ES-I3 (cell line): ENCODE measurements around the gene MCC.

Source experiments
- H3K36me3 ChIP-seq: 2 replicates; pipeline ENCODE4 v1.6.1; 2013; ENCODE audit warnings: mild to moderate bottlenecking, low read length, control low read depth, moderate library complexity; ENCODE audit not compliant: insufficient read depth
- H3K4me1 ChIP-seq: 2 replicates; pipeline ENCODE4 v1.6.1; 2013; ENCODE audit warnings: mild to moderate bottlenecking, control low read depth, low read length; ENCODE audit not compliant: insufficient read depth
- H3K9ac ChIP-seq: 2 replicates; pipeline ENCODE4 v1.6.1; 2013; ENCODE audit warnings: low read depth, mild to moderate bottlenecking, low read length, moderate library complexity
- H3K9me3 ChIP-seq: 2 replicates; pipeline ENCODE4 v1.6.1; 2013; ENCODE audit warnings: mild to moderate bottlenecking, low read length, moderate library complexity; ENCODE audit not compliant: control insufficient read depth, insufficient read depth

The MCC gene

GRCh38 chr5:113123618-113124017 lies 364.6 kb downstream of the MCC start:
- peaks cover 4% of the 10 kb centered on the region for H3K4me1 ChIP-seq
- H3K9me3 ChIP-seq, result no peaks in the 10 kb centered on the region; the same call in 1 of the 2 replicates
- no peak overlapping the region for H3K9ac ChIP-seq
- no peaks in the 10 kb centered on the region for H3K36me3 ChIP-seq

DNA sequence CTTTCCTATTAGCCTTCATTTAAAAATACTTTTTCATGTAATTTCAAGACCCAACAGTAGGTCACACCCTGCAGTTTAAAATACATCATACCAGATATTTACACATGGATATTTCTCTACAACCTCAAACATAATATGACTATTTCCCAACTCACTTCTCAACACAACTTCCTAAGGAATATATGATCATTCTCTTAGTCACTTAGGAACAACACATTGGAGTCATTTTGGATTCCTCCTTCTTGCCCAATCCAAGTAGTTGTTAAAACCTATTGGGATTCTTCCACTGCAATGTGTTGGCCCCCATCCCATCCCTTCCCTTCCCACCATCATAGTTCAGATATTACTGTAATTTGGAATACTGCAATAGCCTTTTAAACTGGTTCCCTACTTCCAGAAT lies 366.2 kb downstream of the MCC start:
- Histone ChIP-seq H3K9ac (no peak overlapping the region), H3K9me3 (no peaks in the 10 kb centered on the region; the same call in 1 of the 2 replicates), H3K4me1 (peaks cover 4% of the 10 kb centered on the region; the same call in 1 of the 2 replicates), H3K36me3 (no peaks in the 10 kb centered on the region; the same call in 1 of the 2 replicates)

- Histone ChIP-seq H3K9me3 (no peaks in the 10 kb centered on the region), H3K36me3 (no peaks in the 10 kb centered on the region; the same call in 1 of the 2 replicates), H3K9ac (no peak overlapping the region), H3K4me1 (no peaks in the 10 kb centered on the region)
Observed at GRCh38 chr5:113119246-113119924, 368.9 kb downstream of the MCC start.

GRCh38 chr5:113118765-113119164 lies 369.5 kb downstream of the MCC start:
- H3K9ac ChIP-seq, result no peak overlapping the region
- H3K9me3 ChIP-seq, result no peaks in the 10 kb centered on the region

DNA sequence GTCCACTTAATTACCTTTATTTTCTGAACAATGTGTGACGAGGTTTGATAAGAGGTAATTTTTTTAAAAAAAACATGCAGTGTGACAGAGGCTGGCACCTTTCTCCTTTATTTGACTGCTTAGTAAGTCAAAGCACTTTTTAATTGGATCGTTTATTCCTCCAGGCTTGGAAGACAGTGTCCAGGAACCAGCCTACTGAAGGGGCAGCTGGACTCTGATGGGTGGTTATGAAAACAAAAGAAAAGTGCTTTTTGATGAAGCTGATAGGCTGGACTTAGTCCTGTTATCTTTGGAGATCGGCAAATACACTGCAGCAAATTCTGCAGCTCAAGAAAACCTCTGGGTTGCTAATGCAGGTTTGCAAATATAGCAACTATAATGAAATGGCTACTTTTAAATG lies 370.0 kb downstream of the MCC start:
- Histone ChIP-seq H3K9ac (no peak overlapping the region), H3K4me1 (no peaks in the 10 kb centered on the region), H3K36me3 (no peaks in the 10 kb centered on the region; the same call in none of the 2 replicates), H3K9me3 (no peaks in the 10 kb centered on the region)

More at GRCh38 chr5:113118765-113119164, 369.5 kb downstream of the MCC start:
- Histone ChIP-seq H3K4me1 (no peaks in the 10 kb centered on the region), H3K36me3 (no peaks in the 10 kb centered on the region; the same call in none of the 2 replicates)

DNA sequence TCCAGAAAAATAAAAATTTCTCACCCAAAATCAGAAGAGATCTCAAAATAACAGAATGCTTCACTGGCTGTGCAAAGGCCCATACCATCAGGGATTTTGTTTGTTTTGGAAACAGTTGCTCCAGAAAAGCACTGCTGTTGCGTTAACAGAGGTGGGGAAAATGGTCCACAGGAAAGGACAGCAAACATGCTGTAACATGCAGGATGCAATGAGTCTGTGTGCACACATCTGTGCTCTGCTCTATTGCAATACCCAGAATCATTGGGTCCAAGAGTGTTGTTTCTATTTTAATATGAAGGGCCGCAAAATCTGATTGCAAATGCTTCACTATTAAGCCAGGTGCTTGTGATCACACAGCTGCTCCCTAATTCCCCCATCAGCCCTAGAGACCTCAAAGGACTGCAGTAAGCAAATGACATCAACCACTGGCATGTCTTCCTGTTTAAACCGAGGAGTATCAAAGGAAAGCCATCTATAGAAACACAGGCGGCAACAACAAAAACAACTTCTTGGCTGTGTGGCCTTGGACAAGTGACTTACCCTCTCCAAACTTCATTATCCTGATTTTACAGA lies 370.6 kb downstream of the MCC start:
- no peaks in the 10 kb centered on the region for H3K4me1 ChIP-seq
- H3K36me3 ChIP-seq, result no peaks in the 10 kb centered on the region; the same call in none of the 2 replicates
- H3K9me3 ChIP-seq, result no peaks in the 10 kb centered on the region
- H3K9ac ChIP-seq, result no peak overlapping the region

DNA sequence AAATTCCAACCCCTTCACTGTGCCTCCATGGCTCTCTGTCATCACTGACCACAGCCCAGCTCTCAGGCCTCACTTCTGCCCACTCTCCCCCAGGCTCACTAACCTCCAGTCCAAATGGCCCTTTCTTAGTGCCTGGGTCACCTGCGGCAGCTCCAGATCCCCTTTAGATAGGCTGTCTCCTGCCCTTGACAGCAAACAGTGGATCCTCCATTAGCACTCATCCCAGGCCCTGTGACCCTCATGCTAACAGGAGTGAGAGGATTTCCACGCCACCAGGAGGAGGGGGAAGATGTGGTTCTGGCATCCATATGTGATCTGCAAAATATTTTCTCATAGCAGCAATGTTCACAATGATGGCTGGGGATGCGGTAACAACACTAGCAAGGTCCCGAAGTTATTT lies 372.3 kb downstream of the MCC start:
- Histone ChIP-seq H3K4me1 (no peaks in the 10 kb centered on the region), H3K9me3 (no peaks in the 10 kb centered on the region), H3K36me3 (no peaks in the 10 kb centered on the region; the same call in none of the 2 replicates), H3K9ac (no peak overlapping the region)

DNA sequence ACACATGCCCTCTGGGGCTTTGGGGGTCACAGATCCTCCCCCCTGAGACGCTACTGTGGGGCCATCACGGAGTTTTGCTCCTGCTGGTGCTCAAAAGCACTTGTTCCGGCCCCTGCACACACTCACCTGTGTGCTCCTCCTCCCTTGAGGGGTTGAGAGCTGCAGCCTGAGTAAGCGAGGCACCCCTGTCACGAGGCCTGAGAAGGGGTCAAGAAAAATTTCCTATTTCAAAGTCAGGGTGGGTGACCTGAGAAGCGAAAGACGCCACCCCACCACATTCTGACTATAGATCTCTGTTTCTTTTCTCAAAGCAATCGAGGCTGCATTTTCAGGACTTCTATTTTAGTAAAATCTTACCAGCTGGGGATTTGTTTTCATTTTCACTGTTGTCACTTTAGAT lies 373.2 kb downstream of the MCC start:
- Histone ChIP-seq H3K36me3 (no peaks in the 10 kb centered on the region; the same call in none of the 2 replicates), H3K9ac (no peak overlapping the region), H3K9me3 (no peaks in the 10 kb centered on the region), H3K4me1 (no peaks in the 10 kb centered on the region)

DNA sequence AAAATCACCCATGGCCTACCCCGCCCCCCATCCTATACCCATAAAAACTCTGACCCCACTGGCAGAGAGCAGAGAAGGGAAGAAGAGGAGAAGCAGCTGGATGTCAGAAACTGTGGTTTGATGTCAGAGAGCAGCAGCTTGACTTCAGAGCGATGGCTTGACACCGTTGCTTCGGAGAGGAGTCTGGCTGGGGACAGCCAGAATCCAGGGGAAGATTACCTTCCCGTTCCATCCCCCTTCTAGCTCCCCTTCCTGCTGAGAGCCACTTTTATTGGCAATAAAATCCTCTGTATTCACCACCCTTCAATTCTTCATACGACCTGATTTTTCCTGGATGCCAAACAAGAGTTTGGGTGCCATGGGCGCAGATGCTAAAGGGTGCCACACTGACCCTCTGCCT lies 373.7 kb downstream of the MCC start:
- no peak overlapping the region for H3K9ac ChIP-seq
- H3K9me3 ChIP-seq, result no peaks in the 10 kb centered on the region
- no peaks in the 10 kb centered on the region; the same call in none of the 2 replicates for H3K36me3 ChIP-seq
- no peaks in the 10 kb centered on the region for H3K4me1 ChIP-seq

GRCh38 chr5:113112435-113112834 lies 375.8 kb downstream of the MCC start:
- Histone ChIP-seq H3K9me3 (no peaks in the 10 kb centered on the region), H3K4me1 (no peaks in the 10 kb centered on the region), H3K36me3 (no peaks in the 10 kb centered on the region; the same call in 1 of the 2 replicates), H3K9ac (no peak overlapping the region)

DNA sequence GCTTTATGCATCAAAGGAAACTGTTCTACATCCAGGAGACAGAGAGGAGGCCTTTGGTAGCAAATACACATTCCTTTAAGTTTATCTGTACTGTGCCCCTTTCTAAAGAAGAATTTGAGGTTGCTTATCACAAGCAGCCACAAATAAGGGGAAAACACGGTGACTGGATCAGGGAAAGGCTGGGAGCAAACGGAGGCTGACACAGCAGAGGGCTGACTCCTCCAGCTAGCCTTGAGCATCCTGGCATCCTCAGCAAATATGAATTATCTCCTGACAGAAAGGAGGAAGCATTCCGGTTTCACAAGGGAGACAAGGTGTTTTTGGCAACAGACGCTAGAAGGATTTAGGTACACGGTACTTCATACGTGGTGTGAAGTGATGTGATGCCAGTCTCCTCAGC lies 378.1 kb downstream of the MCC start:
- no peak overlapping the region for H3K9ac ChIP-seq
- H3K36me3 ChIP-seq, result no peaks in the 10 kb centered on the region; the same call in 1 of the 2 replicates
- H3K4me1 ChIP-seq, result no peaks in the 10 kb centered on the region
- H3K9me3 ChIP-seq, result no peaks in the 10 kb centered on the region

DNA sequence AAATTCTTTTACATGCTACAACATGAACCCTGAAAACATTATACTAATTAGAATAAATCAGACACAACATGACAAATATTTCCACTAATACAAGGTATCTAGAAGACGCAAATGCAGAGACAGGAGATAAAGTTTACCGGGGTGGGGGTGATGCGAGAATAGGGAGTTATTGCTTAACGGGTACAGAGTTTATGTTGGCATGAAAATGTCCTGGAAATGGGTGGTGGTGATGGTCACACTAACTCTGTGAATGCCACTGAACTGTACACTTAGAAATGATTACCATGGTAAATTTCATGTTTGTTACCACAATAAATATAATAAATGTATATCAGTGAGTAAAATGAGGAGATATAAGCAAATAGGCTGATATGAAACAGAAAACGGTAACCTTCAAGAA lies 378.9 kb downstream of the MCC start:
- H3K9me3 ChIP-seq, result no peaks in the 10 kb centered on the region
- H3K4me1 ChIP-seq, result no peaks in the 10 kb centered on the region
- no peak overlapping the region for H3K9ac ChIP-seq
- no peaks in the 10 kb centered on the region; the same call in 1 of the 2 replicates for H3K36me3 ChIP-seq

DNA sequence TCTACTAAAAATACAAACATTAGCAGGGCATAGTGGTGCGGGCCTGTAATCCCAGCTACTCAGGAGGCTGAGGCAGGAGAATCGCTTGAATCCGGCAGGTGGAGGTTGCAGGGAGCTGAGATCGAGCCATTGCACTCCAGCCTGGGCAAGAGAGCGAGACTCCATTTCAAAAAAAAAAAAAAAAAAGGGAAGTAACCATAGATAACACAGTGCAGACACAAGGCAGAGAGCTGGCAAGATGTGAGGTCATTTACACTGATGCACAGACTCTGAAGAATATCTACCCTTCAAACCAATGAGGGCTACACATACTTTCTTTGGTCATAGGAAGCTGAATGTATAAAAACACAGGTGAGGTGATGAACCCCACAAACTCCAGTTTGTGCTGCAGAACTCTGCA lies 379.8 kb downstream of the MCC start:
- no peak overlapping the region for H3K9ac ChIP-seq
- no peaks in the 10 kb centered on the region for H3K36me3 ChIP-seq
- H3K4me1 ChIP-seq, result no peaks in the 10 kb centered on the region
- H3K9me3 ChIP-seq, result no peaks in the 10 kb centered on the region

GRCh38 chr5:113106821-113107220 lies 381.4 kb downstream of the MCC start:
- Histone ChIP-seq H3K9me3 (no peaks in the 10 kb centered on the region), H3K9ac (no peak overlapping the region), H3K4me1 (no peaks in the 10 kb centered on the region), H3K36me3 (no peaks in the 10 kb centered on the region)

GRCh38 chr5:113105693-113106280 lies 382.5 kb downstream of the MCC start:
- Histone ChIP-seq H3K9me3 (no peaks in the 10 kb centered on the region), H3K4me1 (no peaks in the 10 kb centered on the region), H3K9ac (no peak overlapping the region), H3K36me3 (no peaks in the 10 kb centered on the region)
